RWPE2 (cell line): Measurements from ENCODE around the gene DIDO1.

Source experiments
- ATAC-seq: fragments of 200-7000 bp; cut with Tn5 transposase; 3 replicates; pipeline ENCODE4 v1.9.1; 2021; ENCODE audit warnings: low read depth
- DNase-seq: peaks from one replicate; pipeline ENCODE4 v3.0.0-alpha.2; 2020; ENCODE audit warnings: low spot score
- H3K27ac ChIP-seq: fragments of 450-650 bp; 2 replicates; pipeline ENCODE4 v1.5.1; 2017; ENCODE audit warnings: mild to moderate bottlenecking; ENCODE audit not compliant: poor library complexity, severe bottlenecking
- H3K27me3 ChIP-seq: fragments of 250-450 bp; sonication (Bioruptor Pico); 2 replicates; pipeline ENCODE4 v1.5.1; 2021; ENCODE audit warnings: mild to moderate bottlenecking, moderate library complexity; ENCODE audit not compliant: insufficient read depth, poor library complexity, severe bottlenecking
- H3K36me3 ChIP-seq: fragments of 250-450 bp; sonication (Bioruptor Pico); 2 replicates; pipeline ENCODE4 v1.5.1; 2020; ENCODE audit warnings: low read depth, mild to moderate bottlenecking, moderate library complexity
- H3K4me1 ChIP-seq: fragments of 250-450 bp; sonication (Bioruptor Pico); 2 replicates; pipeline ENCODE4 v1.5.1; 2021; ENCODE audit warnings: mild to moderate bottlenecking, moderate library complexity; ENCODE audit not compliant: insufficient read depth, poor library complexity, severe bottlenecking
- H3K4me3 ChIP-seq: fragments of 250-450 bp; sonication (Bioruptor Pico); 2 replicates; pipeline ENCODE4 v1.5.1; 2021; ENCODE audit warnings: mild to moderate bottlenecking, moderate library complexity; ENCODE audit not compliant: severe bottlenecking
- H3K9me3 ChIP-seq: fragments of 250-450 bp; sonication (Bioruptor Pico); 2 replicates; pipeline ENCODE4 v1.5.1; 2021; ENCODE audit warnings: mild to moderate bottlenecking, moderate library complexity; ENCODE audit not compliant: severe bottlenecking
- TF ChIP-seq, protein P1 (sequence below): fragments of 450-650 bp; IDR thresholded peaks from one replicate; pipeline ENCODE4 v1.5.1; 2017; ENCODE audit warnings: mild to moderate bottlenecking, moderate library complexity; ENCODE audit not compliant: poor library complexity, severe bottlenecking

DIDO1 gene

DNA sequence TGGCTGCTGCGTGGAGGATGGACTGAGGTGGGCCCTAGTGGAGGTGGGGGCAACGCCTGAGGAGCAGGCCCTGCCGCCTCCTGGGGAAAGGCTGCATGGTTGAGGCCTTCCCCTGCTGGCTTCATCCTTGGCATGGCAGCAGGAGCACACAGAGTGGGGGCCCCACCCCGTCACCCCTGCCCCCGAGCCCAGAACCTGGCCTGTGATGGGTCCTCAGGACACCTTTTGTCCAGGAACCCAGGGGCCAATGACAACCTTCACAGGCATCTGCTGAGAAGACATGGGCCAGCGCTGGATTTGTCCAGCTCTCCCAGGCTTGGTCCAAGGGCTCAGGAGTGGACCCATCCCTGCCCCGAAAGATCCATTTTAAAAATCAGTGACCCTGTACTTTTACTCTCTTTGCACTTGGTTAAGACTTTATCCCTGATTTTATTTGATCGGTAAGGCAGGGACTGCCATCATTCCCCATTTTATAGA is 25.6 kb upstream of the DIDO1 start:
- Histone ChIP-seq H3K9me3 (no peaks in the 10 kb centered on the region), H3K4me1 (no peaks in the 10 kb centered on the region), H3K36me3 (peaks cover 26% of the 10 kb centered on the region), H3K4me3 (no peak overlapping the region), H3K27ac (no peak overlapping the region), H3K27me3 (no peaks in the 10 kb centered on the region)
- DNase-seq = peak; percentile 82
- no peak for ATAC-seq
- TF ChIP-seq, protein P1, sequence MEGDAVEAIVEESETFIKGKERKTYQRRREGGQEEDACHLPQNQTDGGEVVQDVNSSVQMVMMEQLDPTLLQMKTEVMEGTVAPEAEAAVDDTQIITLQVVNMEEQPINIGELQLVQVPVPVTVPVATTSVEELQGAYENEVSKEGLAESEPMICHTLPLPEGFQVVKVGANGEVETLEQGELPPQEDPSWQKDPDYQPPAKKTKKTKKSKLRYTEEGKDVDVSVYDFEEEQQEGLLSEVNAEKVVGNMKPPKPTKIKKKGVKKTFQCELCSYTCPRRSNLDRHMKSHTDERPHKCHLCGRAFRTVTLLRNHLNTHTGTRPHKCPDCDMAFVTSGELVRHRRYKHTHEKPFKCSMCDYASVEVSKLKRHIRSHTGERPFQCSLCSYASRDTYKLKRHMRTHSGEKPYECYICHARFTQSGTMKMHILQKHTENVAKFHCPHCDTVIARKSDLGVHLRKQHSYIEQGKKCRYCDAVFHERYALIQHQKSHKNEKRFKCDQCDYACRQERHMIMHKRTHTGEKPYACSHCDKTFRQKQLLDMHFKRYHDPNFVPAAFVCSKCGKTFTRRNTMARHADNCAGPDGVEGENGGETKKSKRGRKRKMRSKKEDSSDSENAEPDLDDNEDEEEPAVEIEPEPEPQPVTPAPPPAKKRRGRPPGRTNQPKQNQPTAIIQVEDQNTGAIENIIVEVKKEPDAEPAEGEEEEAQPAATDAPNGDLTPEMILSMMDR = no peak

DNA sequence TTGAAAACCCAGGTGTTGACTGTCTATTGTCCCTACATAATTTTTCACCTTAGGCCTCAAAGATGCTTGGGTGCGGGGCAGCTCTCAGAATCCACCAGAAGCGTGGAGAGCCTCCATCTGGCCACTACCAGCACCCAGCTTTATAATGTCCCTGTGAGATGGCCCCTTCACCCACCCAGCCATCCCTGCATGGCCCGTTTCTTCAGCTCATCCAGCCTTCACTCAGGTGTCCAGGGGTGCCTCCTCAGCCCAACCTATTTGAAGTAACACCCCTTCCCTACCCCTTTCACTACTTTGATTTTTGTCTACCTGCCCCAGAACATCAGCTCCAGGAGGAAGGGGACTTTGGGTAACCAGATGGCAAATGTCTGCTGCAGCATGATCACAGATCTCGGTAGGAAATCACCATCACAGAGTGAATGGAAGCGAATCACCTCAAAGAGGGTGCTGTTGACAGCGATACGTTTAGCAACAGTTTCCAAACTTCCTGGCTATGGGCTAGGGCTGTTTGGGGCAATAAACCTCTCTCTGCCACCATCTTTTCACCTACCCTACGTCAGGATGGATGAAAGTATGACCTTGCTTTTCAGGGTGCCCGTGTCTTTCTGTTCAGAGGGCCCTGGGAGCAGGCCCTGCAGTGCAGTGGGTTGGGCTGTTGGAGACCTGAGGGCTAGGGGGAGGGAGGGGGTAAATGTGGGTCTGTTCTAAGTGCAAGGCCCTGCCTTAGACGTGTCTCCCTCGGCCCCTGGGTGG is 25.0 kb upstream of the DIDO1 start:
- no peak overlapping the region for H3K27ac ChIP-seq
- DNase-seq (no peak), ATAC-seq (peak; percentile 4; the same call in 1 of the 3 replicates)
- no peak overlapping the region for H3K4me3 ChIP-seq
- H3K9me3 ChIP-seq = no peaks in the 10 kb centered on the region
- no peaks in the 10 kb centered on the region for H3K4me1 ChIP-seq
- TF ChIP-seq, protein P1 = no peak
- H3K36me3 ChIP-seq = peaks cover 32% of the 10 kb centered on the region
- no peaks in the 10 kb centered on the region for H3K27me3 ChIP-seq

DNA sequence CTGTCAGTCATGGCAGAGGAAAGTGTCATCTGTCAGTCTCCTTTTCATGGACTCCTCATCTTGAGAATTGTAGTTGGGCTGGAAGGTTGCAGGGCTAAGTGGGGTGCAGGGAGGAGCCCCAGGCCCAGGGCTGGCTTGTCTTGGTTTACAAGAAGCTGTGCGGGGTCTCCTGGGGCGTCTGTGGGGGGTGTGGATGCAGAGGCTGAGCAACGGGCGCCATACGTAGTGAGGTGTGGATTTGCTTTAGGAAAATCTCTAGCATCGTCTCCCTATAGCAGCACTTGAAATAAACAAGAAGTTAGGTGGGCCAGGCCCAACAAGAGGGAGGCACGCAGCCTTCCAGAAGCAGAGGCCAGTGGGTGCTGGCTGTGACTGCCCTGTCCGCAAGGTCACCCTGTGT is 24.4 kb upstream of the DIDO1 start:
- Histone ChIP-seq H3K4me1 (no peaks in the 10 kb centered on the region), H3K4me3 (no peak overlapping the region), H3K27me3 (no peaks in the 10 kb centered on the region), H3K27ac (no peak overlapping the region), H3K9me3 (no peaks in the 10 kb centered on the region), H3K36me3 (peaks cover 37% of the 10 kb centered on the region)
- peak; percentile 80 for DNase-seq
- TF ChIP-seq, protein P1 = no peak
- ATAC-seq = no peak

DNA sequence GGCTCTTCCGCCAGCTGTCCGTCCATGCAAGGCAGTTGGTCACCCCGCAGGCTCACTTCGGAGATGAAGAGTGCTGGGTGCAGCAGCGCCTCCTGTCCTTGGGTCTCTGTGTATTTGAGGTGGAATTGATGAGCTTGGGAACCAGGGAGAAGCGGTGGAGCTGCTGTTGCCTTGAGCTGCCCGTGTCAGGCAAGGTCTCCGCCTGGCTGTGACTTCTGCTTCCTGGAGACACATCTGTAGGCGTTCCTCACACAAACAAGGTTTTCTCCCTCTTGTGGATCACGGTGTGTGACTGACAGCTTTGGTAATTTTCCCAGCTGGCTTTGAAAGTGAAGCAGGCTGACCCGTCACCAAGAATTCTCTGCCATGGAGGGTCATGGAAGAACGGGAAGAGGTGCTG is 23.7 kb upstream of the DIDO1 start:
- ATAC-seq = no peak

More for the DNA sequence above, 23.7 kb upstream of the DIDO1 start:
- no peaks in the 10 kb centered on the region for H3K4me1 ChIP-seq
- no peak for DNase-seq
- H3K27ac ChIP-seq = no peak overlapping the region
- TF ChIP-seq, protein P1 = no peak
- H3K36me3 ChIP-seq = peaks cover 45% of the 10 kb centered on the region
- H3K27me3 ChIP-seq = no peaks in the 10 kb centered on the region
- no peak overlapping the region for H3K4me3 ChIP-seq
- no peaks in the 10 kb centered on the region for H3K9me3 ChIP-seq
